Measurements from ENCODE around the gene CDH4.
"Not testable (repeated sequence)": the region's sequence is repeated elsewhere in the genome, so short reads cannot be mapped to it uniquely, and the experiment has no call there.

Gene CDH4

GRCh38 chr20:61982191-61982950, 730.3 kb downstream of the CDH4 start:
- FAIRE-seq = no peak
- DNase-seq (ENCODE audit: low spot score) = no peak

- DNase-seq (ENCODE audit: low spot score) (no peak), FAIRE-seq (no peak)
Measured at GRCh38 chr20:61982951-61983315, 730.9 kb downstream of the CDH4 start.

- no peak for DNase-seq (ENCODE audit: low spot score)
- FAIRE-seq = no peak
Measured at GRCh38 chr20:61983965-61984364, 731.9 kb downstream of the CDH4 start.

GRCh38 chr20:61984431-61984830, 732.4 kb downstream of the CDH4 start:
- FAIRE-seq; DNase-seq (ENCODE audit: low spot score): not testable (repeated sequence)

- no peak for DNase-seq (ENCODE audit: low spot score)
- no peak for FAIRE-seq
Measured at GRCh38 chr20:61985096-61985495, 733.0 kb downstream of the CDH4 start.

GRCh38 chr20:61986762-61987321, 734.8 kb downstream of the CDH4 start:
- DNase-seq (ENCODE audit: low spot score) (no peak), FAIRE-seq (no peak)

GRCh38 chr20:61988665-61989064, 736.6 kb downstream of the CDH4 start:
- FAIRE-seq = no peak
- no peak for DNase-seq (ENCODE audit: low spot score)

- FAIRE-seq = no peak
Measured at GRCh38 chr20:61989741-61990140, 737.7 kb downstream of the CDH4 start.

More at GRCh38 chr20:61989741-61990140, 737.7 kb downstream of the CDH4 start:
- DNase-seq (ENCODE audit: low spot score) = no peak
